Neural progenitor cell (in vitro differentiated cells): ENCODE measurements around the gene DSE. TPM values are rescaled to one million over a fixed set of nuclear protein-coding genes. Genes with fewer than 3 reads are reported as not detected.

Source experiments
- DNase-seq: peaks from one replicate; pipeline ENCODE4 v3.0.0-alpha.2; 2016; ENCODE audit warnings: low spot score
- H2AFZ ChIP-seq: fragments of 200-600 bp; sonication (generic); replicated peaks from 2 replicates; pipeline ENCODE4 v1.6.1; 2016; ENCODE audit warnings: antibody characterized with exemption
- H3F3A ChIP-seq: fragments of 200-600 bp; sonication (generic); 2 replicates; pipeline ENCODE4 v1.6.1; 2016; ENCODE audit warnings: antibody characterized with exemption, low read depth
- H3K27ac ChIP-seq: fragments of 200-600 bp; sonication (generic); 2 replicates; pipeline ENCODE4 v1.5.1; 2016; ENCODE audit warnings: mild to moderate bottlenecking
- H3K27me3 ChIP-seq: fragments of 200-600 bp; sonication (generic); 2 replicates; pipeline ENCODE4 v1.6.1; 2016; ENCODE audit warnings: mild to moderate bottlenecking, moderate library complexity
- H3K36me3 ChIP-seq: fragments of 200-600 bp; sonication (generic); 2 replicates; pipeline ENCODE4 v1.5.1; 2016
- H3K4me1 ChIP-seq: fragments of 200-600 bp; sonication (generic); 2 replicates; pipeline ENCODE4 v1.6.1; 2016; ENCODE audit warnings: mixed run types
- H3K4me2 ChIP-seq: fragments of 200-600 bp; sonication (generic); 2 replicates; pipeline ENCODE4 v1.6.1; 2016
- H3K4me3 ChIP-seq: fragments of 200-600 bp; sonication (generic); 2 replicates; pipeline ENCODE4 v1.5.1; 2016
- H3K79me2 ChIP-seq: fragments of 200-600 bp; sonication (generic); 2 replicates; pipeline ENCODE4 v1.6.1; 2016; ENCODE audit warnings: low read depth
- H3K9ac ChIP-seq: fragments of 200-600 bp; sonication (generic); 2 replicates; pipeline ENCODE4 v1.6.1; 2016
- H3K9me3 ChIP-seq: fragments of 200-600 bp; sonication (generic); 2 replicates; pipeline ENCODE4 v1.5.1; 2016; ENCODE audit warnings: low read depth
- H4K20me1 ChIP-seq: fragments of 200-600 bp; sonication (generic); 2 replicates; pipeline ENCODE4 v1.6.1; 2016; ENCODE audit warnings: low read depth
- H3K27ac Mint-ChIP-seq: 3 replicates; pipeline ENCODE4 v1.8.0; 2021; ENCODE audit warnings: mixed read lengths
- H3K27me3 Mint-ChIP-seq: 2 replicates; pipeline ENCODE4 v1.8.0; 2022; ENCODE audit warnings: low read depth, mild to moderate bottlenecking, inconsistent platforms, moderate library complexity, mixed read lengths; ENCODE audit not compliant: insufficient read depth
- H3K36me3 Mint-ChIP-seq: 3 replicates; pipeline ENCODE4 v1.8.0; 2021; ENCODE audit warnings: mixed read lengths
- H3K4me1 Mint-ChIP-seq: 3 replicates; pipeline ENCODE4 v1.8.0; 2021; ENCODE audit warnings: mixed read lengths
- H3K4me3 Mint-ChIP-seq: 3 replicates; pipeline ENCODE4 v1.8.0; 2021; ENCODE audit warnings: mild to moderate bottlenecking, moderate library complexity, mixed read lengths
- H3K9me3 Mint-ChIP-seq: 3 replicates; pipeline ENCODE4 v1.8.0; 2020; ENCODE audit warnings: mixed read lengths
- EZH2 ChIP-seq: fragments of 200-600 bp; sonication (generic); IDR thresholded peaks from 2 replicates; pipeline ENCODE4 v1.6.1; 2017; ENCODE audit warnings: antibody characterized with exemption, mild to moderate bottlenecking, moderate library complexity
- EZH2phosphoT487 ChIP-seq: fragments of 200-600 bp; sonication (generic); IDR thresholded peaks from 2 replicates; pipeline ENCODE4 v1.6.1; 2017; ENCODE audit warnings: antibody characterized with exemption
- total RNA-seq: library from RNA; depleted of rRNA; stranded (reverse); fragments of >200 nt; gene quantifications from 2 replicates; pipeline ENCODE4 v1.2.3, GENCODE V29; 2015; ENCODE audit warnings: low replicate concordance
- TF ChIP-seq, protein P1 (sequence below): fragments of 200-600 bp; sonication (generic); IDR thresholded peaks from 2 replicates; pipeline ENCODE4 v1.5.1; 2017; ENCODE audit warnings: antibody characterized with exemption, mild to moderate bottlenecking

Gene DSE
- total RNA-seq, 1 donor from 2014 or later = 43.7 TPM

DNA sequence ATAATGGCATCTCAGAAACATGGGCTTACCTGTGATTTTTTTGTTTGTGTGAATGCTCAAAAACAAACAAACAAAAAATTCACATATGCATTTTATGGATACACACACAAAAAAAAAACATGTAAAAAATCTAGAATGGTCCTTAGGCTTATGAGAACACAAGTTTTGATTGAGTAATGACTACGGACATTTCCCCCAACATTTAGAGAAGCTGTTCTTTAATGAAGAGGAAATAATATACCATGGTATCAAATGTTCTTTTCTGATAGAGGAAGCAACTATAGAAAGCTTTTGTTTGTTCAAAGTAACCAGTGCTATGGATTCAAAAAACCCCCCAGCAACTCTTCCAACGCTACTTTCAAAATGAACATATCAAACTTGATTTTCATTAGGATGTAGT is 81.8 kb downstream of the DSE start:
- DNase-seq = no peak
- Mint-ChIP-seq H3K4me1 (no peaks in the 10 kb centered on the region), H3K36me3 (no peaks in the 10 kb centered on the region), H3K4me3 (no peak overlapping the region), H3K27me3 (no peaks in the 10 kb centered on the region), H3K27ac (no peak overlapping the region), H3K9me3 (no peaks in the 10 kb centered on the region)
- H3K27ac ChIP-seq = no peak overlapping the region
- no peaks in the 10 kb centered on the region for H3K9me3 ChIP-seq
- H2AFZ ChIP-seq = no peak overlapping the region
- H3K36me3 ChIP-seq = no peaks in the 10 kb centered on the region
- H3K4me1 ChIP-seq = no peaks in the 10 kb centered on the region
- H3K4me3 ChIP-seq = no peak overlapping the region
- no peaks in the 10 kb centered on the region for H4K20me1 ChIP-seq
- no peak for TF ChIP-seq EZH2phosphoT487
- TF ChIP-seq EZH2 = no peak
- TF ChIP-seq, protein P1, sequence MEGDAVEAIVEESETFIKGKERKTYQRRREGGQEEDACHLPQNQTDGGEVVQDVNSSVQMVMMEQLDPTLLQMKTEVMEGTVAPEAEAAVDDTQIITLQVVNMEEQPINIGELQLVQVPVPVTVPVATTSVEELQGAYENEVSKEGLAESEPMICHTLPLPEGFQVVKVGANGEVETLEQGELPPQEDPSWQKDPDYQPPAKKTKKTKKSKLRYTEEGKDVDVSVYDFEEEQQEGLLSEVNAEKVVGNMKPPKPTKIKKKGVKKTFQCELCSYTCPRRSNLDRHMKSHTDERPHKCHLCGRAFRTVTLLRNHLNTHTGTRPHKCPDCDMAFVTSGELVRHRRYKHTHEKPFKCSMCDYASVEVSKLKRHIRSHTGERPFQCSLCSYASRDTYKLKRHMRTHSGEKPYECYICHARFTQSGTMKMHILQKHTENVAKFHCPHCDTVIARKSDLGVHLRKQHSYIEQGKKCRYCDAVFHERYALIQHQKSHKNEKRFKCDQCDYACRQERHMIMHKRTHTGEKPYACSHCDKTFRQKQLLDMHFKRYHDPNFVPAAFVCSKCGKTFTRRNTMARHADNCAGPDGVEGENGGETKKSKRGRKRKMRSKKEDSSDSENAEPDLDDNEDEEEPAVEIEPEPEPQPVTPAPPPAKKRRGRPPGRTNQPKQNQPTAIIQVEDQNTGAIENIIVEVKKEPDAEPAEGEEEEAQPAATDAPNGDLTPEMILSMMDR = no peak
- H3K4me2 ChIP-seq = no peak overlapping the region
- H3K27me3 ChIP-seq = no peaks in the 10 kb centered on the region
- no peaks in the 10 kb centered on the region for H3K79me2 ChIP-seq
- no peaks in the 10 kb centered on the region for H3F3A ChIP-seq
- no peak overlapping the region for H3K9ac ChIP-seq

- TF ChIP-seq EZH2 (no peak), EZH2phosphoT487 (no peak)
- TF ChIP-seq, protein P1 = no peak
- no peaks in the 10 kb centered on the region for H3K79me2 ChIP-seq
- H3F3A ChIP-seq = no peaks in the 10 kb centered on the region
- peaks cover 25% of the 10 kb centered on the region for H3K27me3 ChIP-seq
- H3K9ac ChIP-seq = no peak overlapping the region
- Mint-ChIP-seq H3K9me3 (no peaks in the 10 kb centered on the region), H3K27me3 (no peaks in the 10 kb centered on the region), H3K4me3 (no peak overlapping the region), H3K27ac (no peak overlapping the region), H3K4me1 (no peaks in the 10 kb centered on the region), H3K36me3 (no peaks in the 10 kb centered on the region)
- H3K36me3 ChIP-seq = no peaks in the 10 kb centered on the region
- no peak for DNase-seq
- H4K20me1 ChIP-seq = no peaks in the 10 kb centered on the region
- H3K9me3 ChIP-seq = no peaks in the 10 kb centered on the region
- H3K27ac ChIP-seq = no peak overlapping the region
- H3K4me3 ChIP-seq = no peak overlapping the region
- no peak overlapping the region for H2AFZ ChIP-seq
- no peak overlapping the region for H3K4me2 ChIP-seq
- no peaks in the 10 kb centered on the region for H3K4me1 ChIP-seq
These were observed 85.4 kb downstream of the DSE start for GRCh38 chr6:116456106-116456505.

GRCh38 chr6:116456927-116457326 is 86.2 kb downstream of the DSE start:
- Mint-ChIP-seq H3K9me3 (peaks cover 2% of the 10 kb centered on the region), H3K27me3 (peaks cover 3% of the 10 kb centered on the region), H3K36me3 (no peaks in the 10 kb centered on the region), H3K4me1 (peaks cover 5% of the 10 kb centered on the region), H3K4me3 (no peak overlapping the region), H3K27ac (no peak overlapping the region)
- H3F3A ChIP-seq = no peaks in the 10 kb centered on the region
- no peak overlapping the region for H3K4me2 ChIP-seq
- no peak for DNase-seq
- no peaks in the 10 kb centered on the region for H4K20me1 ChIP-seq
- TF ChIP-seq, protein P1 = no peak
- TF ChIP-seq EZH2phosphoT487 (no peak), EZH2 (no peak)
- H3K9ac ChIP-seq = no peak overlapping the region
- H3K4me1 ChIP-seq = no peaks in the 10 kb centered on the region
- H3K9me3 ChIP-seq = no peaks in the 10 kb centered on the region
- no peak overlapping the region for H3K4me3 ChIP-seq
- H3K27ac ChIP-seq = no peak overlapping the region
- H3K36me3 ChIP-seq = no peaks in the 10 kb centered on the region
- no peaks in the 10 kb centered on the region for H3K79me2 ChIP-seq
- no peak overlapping the region for H2AFZ ChIP-seq
- peaks cover 33% of the 10 kb centered on the region for H3K27me3 ChIP-seq

DNA sequence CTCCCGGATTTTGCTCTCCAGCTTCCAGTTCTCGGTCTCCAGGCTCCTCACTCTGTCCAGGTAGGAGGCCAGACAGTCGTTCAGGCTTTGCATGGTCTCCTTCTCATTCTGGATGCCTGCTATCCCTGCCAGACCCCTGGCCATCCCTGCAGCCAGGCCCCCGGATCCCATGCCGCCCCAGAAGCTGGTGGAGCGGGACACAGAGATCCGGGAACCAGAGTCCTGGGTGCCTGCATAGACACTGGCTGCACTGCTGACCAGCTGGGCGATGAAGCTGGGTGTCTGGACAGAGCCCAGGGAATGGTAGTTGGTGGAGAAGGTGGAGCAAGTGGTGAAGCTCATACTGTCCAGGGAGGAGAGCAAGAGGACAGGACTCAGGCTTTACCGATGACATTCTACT is 87.5 kb downstream of the DSE start:
- peaks cover 9% of the 10 kb centered on the region for H3K27me3 Mint-ChIP-seq
- Histone ChIP-seq H3K9ac (no peak overlapping the region), H3K4me2 (no peak overlapping the region), H3K27me3 (peaks cover 46% of the 10 kb centered on the region), H3F3A (no peaks in the 10 kb centered on the region), H3K9me3 (no peaks in the 10 kb centered on the region), H3K4me3 (no peak overlapping the region), H3K27ac (no peak overlapping the region), H3K4me1 (no peaks in the 10 kb centered on the region), H4K20me1 (no peaks in the 10 kb centered on the region), H3K79me2 (no peaks in the 10 kb centered on the region), H2AFZ (no peak overlapping the region), H3K36me3 (no peaks in the 10 kb centered on the region)
- H3K36me3 Mint-ChIP-seq = no peaks in the 10 kb centered on the region
- TF ChIP-seq, protein P1 = no peak
- no peak for TF ChIP-seq EZH2
- TF ChIP-seq EZH2phosphoT487 = no peak
- no peak overlapping the region for H3K27ac Mint-ChIP-seq
- no peak for DNase-seq
- peaks cover 2% of the 10 kb centered on the region for H3K9me3 Mint-ChIP-seq
- no peak overlapping the region for H3K4me3 Mint-ChIP-seq
- peaks cover 15% of the 10 kb centered on the region for H3K4me1 Mint-ChIP-seq
